A673 (cell line): ENCODE data around the gene STMN3. TPM values are rescaled to one million over a fixed set of nuclear protein-coding genes. Genes with fewer than 3 reads are reported as not detected.

Source experiments
- BruUV-seq: library from RNA; stranded (reverse); fragments of 400-500 nt; replicated peaks from 2 replicates; lab custom pipeline; 2021; lab: Mats Ljungman, UMichigan
- CTCF ChIA-PET: fragments of 300-600 bp; sonication (Branson Sonifier 250); formaldehyde crosslinking; loops from one replicate; lab custom pipeline; 2022; ENCODE audit warnings: antibody characterized with exemption; lab: Charles Lee
- POLR2A ChIA-PET: fragments of 300-600 bp; sonication (Branson Sonifier 250); formaldehyde crosslinking; loops from one replicate; lab custom pipeline; 2022; ENCODE audit warnings: antibody characterized with exemption; ENCODE audit not compliant: low non-redundant PET; lab: Charles Lee
- DNase-seq: peaks from one replicate; pipeline ENCODE4 v3.0.0-alpha.2; 2015; ENCODE audit warnings: low spot score
- H3K27ac ChIP-seq: fragments of 200-600 bp; sonication (generic); 2 replicates; pipeline ENCODE4 v1.5.1; 2016; ENCODE audit warnings: mixed run types, low read depth, mild to moderate bottlenecking, mixed read lengths, antibody characterized with exemption, low read length; ENCODE audit not compliant: poor library complexity, severe bottlenecking
- H3K27me3 ChIP-seq: fragments of 200-600 bp; sonication (generic); replicated peaks from 2 replicates; pipeline ENCODE4 v1.6.1; 2017; ENCODE audit warnings: mixed run types, low read depth, mild to moderate bottlenecking, mixed read lengths, antibody characterized with exemption, low read length; ENCODE audit not compliant: insufficient read depth, poor library complexity
- H3K36me3 ChIP-seq: fragments of 200-600 bp; sonication (generic); 2 replicates; pipeline ENCODE4 v1.6.1; 2016; ENCODE audit warnings: mixed run types, mild to moderate bottlenecking, mixed read lengths, antibody characterized with exemption, low read length; ENCODE audit not compliant: insufficient read depth, poor library complexity, severe bottlenecking
- H3K4me1 ChIP-seq: fragments of 200-600 bp; sonication (generic); 2 replicates; pipeline ENCODE4 v1.6.1; 2017; ENCODE audit warnings: mixed run types, mild to moderate bottlenecking, mixed read lengths, antibody characterized with exemption, low read length; ENCODE audit not compliant: insufficient read depth, poor library complexity, severe bottlenecking
- H3K4me3 ChIP-seq: fragments of 200-600 bp; sonication (generic); 2 replicates; pipeline ENCODE4 v1.5.1; 2016; ENCODE audit warnings: low read depth, mixed run types, mild to moderate bottlenecking, mixed read lengths, low read length; ENCODE audit not compliant: poor library complexity, severe bottlenecking
- H3K9me3 ChIP-seq: fragments of 200-600 bp; sonication (generic); 2 replicates; pipeline ENCODE4 v1.6.1; 2016; ENCODE audit warnings: mixed run types, low read depth, mild to moderate bottlenecking, mixed read lengths, antibody characterized with exemption, low read length; ENCODE audit not compliant: poor library complexity, severe bottlenecking
- EZH2 ChIP-seq: fragments of 200-600 bp; sonication (generic); IDR thresholded peaks from 2 replicates; pipeline ENCODE4 v1.6.1; 2017; ENCODE audit warnings: borderline replicate concordance, low read depth, mild to moderate bottlenecking, mixed read lengths, antibody characterized with exemption, low read length; ENCODE audit not compliant: poor library complexity, severe bottlenecking
- intact Hi-C: fragments of 100-400 bp; cut with micrococcal nuclease; formaldehyde crosslinking; loops from one replicate; pipeline ENCODE4 v1.10.0; 2022; ENCODE audit not compliant: unreplicated experiment
- total RNA-seq: library from RNA; stranded (reverse); gene quantifications from 2 replicates; pipeline ENCODE4 v1.2.3, GENCODE V29; 2021
- TF ChIP-seq, protein P1 (sequence below): fragments of 300-800, 200-600 bp; sonication (generic); conservative IDR thresholded peaks from 2 replicates; pipeline ENCODE4 v1.5.1; 2017; ENCODE audit warnings: low read depth, mild to moderate bottlenecking, antibody characterized with exemption, low read length, moderate library complexity, mixed read lengths

Gene STMN3
- total RNA-seq, 1 experiment from 2014 or later = 115 TPM

DNA sequence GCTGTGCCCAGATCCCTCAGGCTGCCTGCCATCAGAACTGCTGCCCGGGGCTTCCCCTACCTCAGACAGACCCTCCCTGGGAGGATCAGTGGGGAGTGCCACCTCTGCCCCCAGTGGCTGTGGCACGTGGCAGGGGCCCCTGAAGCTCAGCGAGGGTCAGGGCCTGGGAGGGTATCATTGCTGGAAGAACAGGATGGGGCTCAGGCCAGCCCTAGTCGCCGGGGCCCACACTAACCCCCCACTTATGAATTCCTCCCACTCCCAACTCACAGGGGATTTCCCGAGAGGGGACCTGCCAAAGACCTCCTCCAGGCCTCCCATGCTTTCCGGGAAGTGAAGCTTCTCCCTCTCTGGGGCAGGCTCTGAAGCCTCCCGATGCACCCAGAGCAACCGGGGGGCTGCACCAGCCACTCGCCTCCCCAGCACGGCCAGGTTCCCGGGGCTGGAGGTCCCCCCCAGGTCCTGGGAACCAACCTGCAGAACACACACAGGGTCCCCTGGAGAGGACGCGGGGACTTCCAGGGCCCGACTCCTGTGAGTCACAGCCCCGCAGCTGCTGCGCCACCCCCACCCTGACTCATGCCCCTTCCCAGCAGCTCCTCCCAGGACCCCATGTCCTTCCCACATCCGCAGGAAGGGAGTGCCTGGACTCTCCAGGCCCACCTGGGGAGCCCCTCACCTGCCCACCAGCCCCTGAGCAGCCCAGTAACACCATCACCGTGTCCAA lies 45.7 kb upstream of the STMN3 start:
- Histone ChIP-seq H3K36me3 (peaks cover 10% of the 10 kb centered on the region), H3K9me3 (no peaks in the 10 kb centered on the region), H3K27ac (peak overlapping the region; percentile 65), H3K4me1 (peaks cover 16% of the 10 kb centered on the region), H3K27me3 (no peaks in the 10 kb centered on the region), H3K4me3 (no peak overlapping the region)
- peak; percentile 68 for DNase-seq
- intact Hi-C loops = no loop called here
- ChIA-PET POLR2A (interaction anchor here (0.7 kb wide), 1 partner anchor 274 kb away, joined by 3 read pairs; no protein-coding TSS in a partner anchor), CTCF (no interaction called here)
- no peak for TF ChIP-seq EZH2
- TF ChIP-seq, protein P1, sequence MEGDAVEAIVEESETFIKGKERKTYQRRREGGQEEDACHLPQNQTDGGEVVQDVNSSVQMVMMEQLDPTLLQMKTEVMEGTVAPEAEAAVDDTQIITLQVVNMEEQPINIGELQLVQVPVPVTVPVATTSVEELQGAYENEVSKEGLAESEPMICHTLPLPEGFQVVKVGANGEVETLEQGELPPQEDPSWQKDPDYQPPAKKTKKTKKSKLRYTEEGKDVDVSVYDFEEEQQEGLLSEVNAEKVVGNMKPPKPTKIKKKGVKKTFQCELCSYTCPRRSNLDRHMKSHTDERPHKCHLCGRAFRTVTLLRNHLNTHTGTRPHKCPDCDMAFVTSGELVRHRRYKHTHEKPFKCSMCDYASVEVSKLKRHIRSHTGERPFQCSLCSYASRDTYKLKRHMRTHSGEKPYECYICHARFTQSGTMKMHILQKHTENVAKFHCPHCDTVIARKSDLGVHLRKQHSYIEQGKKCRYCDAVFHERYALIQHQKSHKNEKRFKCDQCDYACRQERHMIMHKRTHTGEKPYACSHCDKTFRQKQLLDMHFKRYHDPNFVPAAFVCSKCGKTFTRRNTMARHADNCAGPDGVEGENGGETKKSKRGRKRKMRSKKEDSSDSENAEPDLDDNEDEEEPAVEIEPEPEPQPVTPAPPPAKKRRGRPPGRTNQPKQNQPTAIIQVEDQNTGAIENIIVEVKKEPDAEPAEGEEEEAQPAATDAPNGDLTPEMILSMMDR = no peak
- no TSS peak for BruUV-seq

- intact Hi-C loops = no loop called here
- POLR2A ChIA-PET = interaction anchor here (0.7 kb wide), 1 partner anchor 275 kb away, joined by 3 read pairs; no protein-coding TSS in a partner anchor
- H3K27me3 ChIP-seq = no peaks in the 10 kb centered on the region
- no peaks in the 10 kb centered on the region for H3K9me3 ChIP-seq
- no peak overlapping the region for H3K27ac ChIP-seq
- H3K4me3 ChIP-seq = no peak overlapping the region
- no peak for DNase-seq
- no peak for TF ChIP-seq EZH2
- TF ChIP-seq, protein P1 = no peak
- CTCF ChIA-PET = no interaction called here
- BruUV-seq = no TSS peak
- H3K36me3 ChIP-seq = peaks cover 10% of the 10 kb centered on the region
- H3K4me1 ChIP-seq = peaks cover 16% of the 10 kb centered on the region
These were observed 44.8 kb upstream of the STMN3 start for GRCh38 chr20:63697868-63698545.

DNA sequence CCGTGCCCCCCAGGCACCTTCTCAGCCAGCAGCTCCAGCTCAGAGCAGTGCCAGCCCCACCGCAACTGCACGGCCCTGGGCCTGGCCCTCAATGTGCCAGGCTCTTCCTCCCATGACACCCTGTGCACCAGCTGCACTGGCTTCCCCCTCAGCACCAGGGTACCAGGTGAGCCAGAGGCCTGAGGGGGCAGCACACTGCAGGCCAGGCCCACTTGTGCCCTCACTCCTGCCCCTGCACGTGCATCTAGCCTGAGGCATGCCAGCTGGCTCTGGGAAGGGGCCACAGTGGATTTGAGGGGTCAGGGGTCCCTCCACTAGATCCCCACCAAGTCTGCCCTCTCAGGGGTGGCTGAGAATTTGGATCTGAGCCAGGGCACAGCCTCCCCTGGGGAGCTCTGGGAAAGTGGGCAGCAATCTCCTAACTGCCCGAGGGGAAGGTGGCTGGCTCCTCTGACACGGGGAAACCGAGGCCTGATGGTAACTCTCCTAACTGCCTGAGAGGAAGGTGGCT lies 44.2 kb upstream of the STMN3 start:
- no peak for DNase-seq
- intact Hi-C loops = no loop called here
- Histone ChIP-seq H3K4me1 (peaks cover 16% of the 10 kb centered on the region), H3K27me3 (no peaks in the 10 kb centered on the region), H3K4me3 (no peak overlapping the region), H3K36me3 (peaks cover 10% of the 10 kb centered on the region), H3K27ac (no peak overlapping the region), H3K9me3 (no peaks in the 10 kb centered on the region)
- no peak for TF ChIP-seq EZH2
- TF ChIP-seq, protein P1 = no peak
- ChIA-PET POLR2A (no interaction called here), CTCF (no interaction called here)
- no TSS peak for BruUV-seq
